ENCODE measurements around the gene IL20. TPM values are rescaled to one million over a fixed set of nuclear protein-coding genes. Genes with fewer than 3 reads are reported as not detected.

IL20 gene
- total RNA-seq, 1 donor from 2014 or later = not detected

- no peak for DNase-seq (ENCODE audit: extremely low spot score, unreplicated experiment)
- H3K9me3 Mint-ChIP-seq (ENCODE audit: unreplicated experiment) = no peaks in the 10 kb centered on the region
- no peaks in the 10 kb centered on the region for H3K36me3 Mint-ChIP-seq (ENCODE audit: unreplicated experiment)
- H3K27ac Mint-ChIP-seq (ENCODE audit: unreplicated experiment) = no peak overlapping the region
- no peaks in the 10 kb centered on the region for H3K27me3 Mint-ChIP-seq (ENCODE audit: unreplicated experiment)
- TF ChIP-seq, protein P1, sequence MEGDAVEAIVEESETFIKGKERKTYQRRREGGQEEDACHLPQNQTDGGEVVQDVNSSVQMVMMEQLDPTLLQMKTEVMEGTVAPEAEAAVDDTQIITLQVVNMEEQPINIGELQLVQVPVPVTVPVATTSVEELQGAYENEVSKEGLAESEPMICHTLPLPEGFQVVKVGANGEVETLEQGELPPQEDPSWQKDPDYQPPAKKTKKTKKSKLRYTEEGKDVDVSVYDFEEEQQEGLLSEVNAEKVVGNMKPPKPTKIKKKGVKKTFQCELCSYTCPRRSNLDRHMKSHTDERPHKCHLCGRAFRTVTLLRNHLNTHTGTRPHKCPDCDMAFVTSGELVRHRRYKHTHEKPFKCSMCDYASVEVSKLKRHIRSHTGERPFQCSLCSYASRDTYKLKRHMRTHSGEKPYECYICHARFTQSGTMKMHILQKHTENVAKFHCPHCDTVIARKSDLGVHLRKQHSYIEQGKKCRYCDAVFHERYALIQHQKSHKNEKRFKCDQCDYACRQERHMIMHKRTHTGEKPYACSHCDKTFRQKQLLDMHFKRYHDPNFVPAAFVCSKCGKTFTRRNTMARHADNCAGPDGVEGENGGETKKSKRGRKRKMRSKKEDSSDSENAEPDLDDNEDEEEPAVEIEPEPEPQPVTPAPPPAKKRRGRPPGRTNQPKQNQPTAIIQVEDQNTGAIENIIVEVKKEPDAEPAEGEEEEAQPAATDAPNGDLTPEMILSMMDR (IDR thresholded peaks at IDR 0.05) = no peak
- peaks cover 5% of the 10 kb centered on the region for H3K4me1 Mint-ChIP-seq (ENCODE audit: unreplicated experiment)
- no peak overlapping the region for H3K4me3 Mint-ChIP-seq (ENCODE audit: unreplicated experiment)
Measured at GRCh38 chr1:206899717-206900116, 34.3 kb downstream of the IL20 start.

DNA sequence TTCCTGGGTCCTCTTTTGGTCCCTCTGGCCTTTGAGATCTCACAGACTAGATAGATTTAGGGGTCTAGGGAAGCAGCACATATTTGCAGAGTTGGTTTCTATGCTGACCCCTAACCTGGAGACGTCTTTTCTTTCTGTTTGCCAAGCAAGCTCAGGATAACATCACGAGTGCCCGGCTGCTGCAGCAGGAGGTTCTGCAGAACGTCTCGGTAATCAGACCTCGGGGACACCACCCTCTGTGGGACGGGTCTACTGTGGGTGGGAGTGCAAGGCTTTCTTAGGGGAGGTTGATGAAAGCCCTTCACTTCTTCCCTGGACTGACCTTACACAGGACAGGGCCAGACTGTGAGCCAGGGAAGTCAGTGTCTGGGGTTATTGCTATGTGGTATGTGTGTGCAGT is 34.7 kb downstream of the IL20 start:
- Mint-ChIP-seq H3K36me3 (ENCODE audit: unreplicated experiment) (no peaks in the 10 kb centered on the region), H3K9me3 (ENCODE audit: unreplicated experiment) (no peaks in the 10 kb centered on the region), H3K27ac (ENCODE audit: unreplicated experiment) (no peak overlapping the region), H3K4me1 (ENCODE audit: unreplicated experiment) (peaks cover 5% of the 10 kb centered on the region), H3K27me3 (ENCODE audit: unreplicated experiment) (no peaks in the 10 kb centered on the region), H3K4me3 (ENCODE audit: unreplicated experiment) (no peak overlapping the region)
- DNase-seq (ENCODE audit: extremely low spot score, unreplicated experiment) = peak; percentile 76
- TF ChIP-seq, protein P1 (IDR thresholded peaks at IDR 0.05) = no peak

DNA sequence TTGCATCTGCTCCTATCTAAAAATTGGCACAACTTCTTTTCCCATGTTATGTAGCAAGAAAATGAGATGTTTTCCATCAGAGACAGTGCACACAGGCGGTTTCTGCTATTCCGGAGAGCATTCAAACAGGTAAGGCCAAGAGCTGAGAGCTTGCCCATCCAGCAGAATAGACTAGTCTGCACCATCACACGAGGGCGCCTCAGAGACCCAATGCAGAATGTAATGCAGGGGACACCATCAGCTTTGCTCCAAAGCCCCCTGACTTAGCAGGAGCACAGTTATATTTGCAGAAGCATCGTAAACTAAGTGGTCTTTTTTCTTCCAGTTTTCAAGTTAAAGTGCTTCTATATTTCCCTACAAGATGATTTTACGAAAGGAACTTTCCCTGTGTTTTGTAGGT is 36.5 kb downstream of the IL20 start:
- Mint-ChIP-seq H3K4me1 (ENCODE audit: unreplicated experiment) (peaks cover 7% of the 10 kb centered on the region), H3K4me3 (ENCODE audit: unreplicated experiment) (no peak overlapping the region), H3K9me3 (ENCODE audit: unreplicated experiment) (no peaks in the 10 kb centered on the region), H3K36me3 (ENCODE audit: unreplicated experiment) (no peaks in the 10 kb centered on the region), H3K27ac (ENCODE audit: unreplicated experiment) (no peak overlapping the region), H3K27me3 (ENCODE audit: unreplicated experiment) (no peaks in the 10 kb centered on the region)
- TF ChIP-seq, protein P1 (IDR thresholded peaks at IDR 0.05) = no peak
- DNase-seq (ENCODE audit: extremely low spot score, unreplicated experiment) = no peak

- Mint-ChIP-seq H3K36me3 (ENCODE audit: unreplicated experiment) (no peaks in the 10 kb centered on the region), H3K27me3 (ENCODE audit: unreplicated experiment) (no peaks in the 10 kb centered on the region), H3K4me3 (ENCODE audit: unreplicated experiment) (no peak overlapping the region), H3K9me3 (ENCODE audit: unreplicated experiment) (no peaks in the 10 kb centered on the region), H3K27ac (ENCODE audit: unreplicated experiment) (no peak overlapping the region), H3K4me1 (ENCODE audit: unreplicated experiment) (peaks cover 7% of the 10 kb centered on the region)
- TF ChIP-seq, protein P1 (IDR thresholded peaks at IDR 0.05) = no peak
- DNase-seq (ENCODE audit: extremely low spot score, unreplicated experiment) = no peak
Measured at GRCh38 chr1:206902702-206903101, 37.3 kb downstream of the IL20 start.

- no peaks in the 10 kb centered on the region for H3K9me3 Mint-ChIP-seq (ENCODE audit: unreplicated experiment)
- H3K27ac Mint-ChIP-seq (ENCODE audit: unreplicated experiment) = no peak overlapping the region
- DNase-seq (ENCODE audit: extremely low spot score, unreplicated experiment) = no peak
- H3K4me1 Mint-ChIP-seq (ENCODE audit: unreplicated experiment) = peaks cover 3% of the 10 kb centered on the region
- peaks cover 4% of the 10 kb centered on the region for H3K27me3 Mint-ChIP-seq (ENCODE audit: unreplicated experiment)
- H3K36me3 Mint-ChIP-seq (ENCODE audit: unreplicated experiment) = no peaks in the 10 kb centered on the region
- TF ChIP-seq, protein P1 (IDR thresholded peaks at IDR 0.05) = no peak
- no peak overlapping the region for H3K4me3 Mint-ChIP-seq (ENCODE audit: unreplicated experiment)
Measured at GRCh38 chr1:206903687-206904086, 38.3 kb downstream of the IL20 start.
